SK-N-SH treated with all-trans-retinoic acid at 6 μM for 48 hours (cell line): ENCODE measurements around the gene ETV6.

Source experiments
- ATAC-seq: fragments of 200-7000 bp; cut with Tn5 transposase; 3 replicates; pipeline ENCODE4 v1.9.1; 2020; ENCODE audit warnings: mild to moderate bottlenecking, moderate library complexity
- ARNTL ChIP-seq: fragments of 450-650 bp; formaldehyde crosslinking; IDR thresholded peaks from 2 replicates; pipeline ENCODE4 v1.5.0; 2020; ENCODE audit warnings: low read depth, mild to moderate bottlenecking, moderate library complexity, borderline replicate concordance
- BACH2 ChIP-seq: fragments of 250-450 bp; sonication (Bioruptor Pico); IDR thresholded peaks from 2 replicates; pipeline ENCODE4 v1.9.0; 2021; ENCODE audit warnings: mild to moderate bottlenecking, borderline replicate concordance
- ESRRG ChIP-seq: fragments of 250-450 bp; sonication (Bioruptor Pico); IDR thresholded peaks from 2 replicates; pipeline ENCODE4 v1.6.1; 2021; ENCODE audit warnings: mild to moderate bottlenecking
- GLIS3 ChIP-seq: fragments of 250-450 bp; sonication (Bioruptor Pico); IDR thresholded peaks from 2 replicates; pipeline ENCODE4 v1.5.0; 2020; ENCODE audit warnings: mild to moderate bottlenecking, moderate library complexity
- ISL1 ChIP-seq: fragments of 250-450 bp; sonication (Bioruptor Pico); IDR thresholded peaks from 2 replicates; pipeline ENCODE4 v2.1.2; 2022; ENCODE audit warnings: mild to moderate bottlenecking, moderate library complexity
- RARB ChIP-seq: fragments of 250-450 bp; sonication (Bioruptor Pico); IDR thresholded peaks from 2 replicates; pipeline ENCODE4 v1.8.0; 2021; ENCODE audit warnings: mild to moderate bottlenecking, moderate library complexity
- SNAI2 ChIP-seq: fragments of 250-450 bp; sonication (Bioruptor Pico); IDR thresholded peaks from 2 replicates; pipeline ENCODE4 v1.5.0; 2020; ENCODE audit warnings: mild to moderate bottlenecking, moderate library complexity
- TOX ChIP-seq: fragments of 250-450 bp; sonication (Bioruptor Pico); IDR thresholded peaks from 2 replicates; pipeline ENCODE4 v1.8.0; 2021; ENCODE audit warnings: mild to moderate bottlenecking, moderate library complexity, borderline replicate concordance
- ZC3H10 ChIP-seq: fragments of 250-450 bp; sonication (Bioruptor Pico); IDR thresholded peaks from 2 replicates; pipeline ENCODE4 v1.5.1; 2021; ENCODE audit warnings: mild to moderate bottlenecking, moderate library complexity
- ZFP3 ChIP-seq: fragments of 250-450 bp; sonication (Bioruptor Pico); IDR thresholded peaks from 2 replicates; pipeline ENCODE4 v1.5.0; 2020; ENCODE audit warnings: mild to moderate bottlenecking, moderate library complexity
- ZNF565 ChIP-seq: fragments of 450-650 bp; formaldehyde crosslinking; conservative IDR thresholded peaks from 2 replicates; pipeline ENCODE4 v1.5.0; 2020; ENCODE audit warnings: low read depth, mild to moderate bottlenecking, moderate library complexity
- TF ChIP-seq, protein P1 (sequence below): fragments of 250-450 bp; sonication (Bioruptor Pico); IDR thresholded peaks from 2 replicates; pipeline ENCODE4 v1.5.0; 2020; ENCODE audit warnings: mild to moderate bottlenecking, moderate library complexity
- TF ChIP-seq, protein P2 (sequence below): fragments of 250-450 bp; sonication (Bioruptor Pico); IDR thresholded peaks from 2 replicates; pipeline ENCODE4 v1.5.1; 2020; ENCODE audit warnings: low read depth, mild to moderate bottlenecking, moderate library complexity
- TF ChIP-seq, protein P3 (sequence below): fragments of 250-450 bp; sonication (Bioruptor Pico); IDR thresholded peaks from 2 replicates; pipeline ENCODE4 v1.5.1; 2021; ENCODE audit warnings: mild to moderate bottlenecking, moderate library complexity
- TF ChIP-seq, protein P4 (sequence below): fragments of 250-450 bp; sonication (Bioruptor Pico); IDR thresholded peaks from 2 replicates; pipeline ENCODE4 v1.8.0; 2020; ENCODE audit warnings: mild to moderate bottlenecking, moderate library complexity, borderline replicate concordance
- TF ChIP-seq, protein P5 (sequence below): fragments of 250-450 bp; sonication (Bioruptor Pico); IDR thresholded peaks from 2 replicates; pipeline ENCODE4 v1.8.0; 2021; ENCODE audit warnings: low read depth, mild to moderate bottlenecking, moderate library complexity, borderline replicate concordance

The ETV6 gene

DNA sequence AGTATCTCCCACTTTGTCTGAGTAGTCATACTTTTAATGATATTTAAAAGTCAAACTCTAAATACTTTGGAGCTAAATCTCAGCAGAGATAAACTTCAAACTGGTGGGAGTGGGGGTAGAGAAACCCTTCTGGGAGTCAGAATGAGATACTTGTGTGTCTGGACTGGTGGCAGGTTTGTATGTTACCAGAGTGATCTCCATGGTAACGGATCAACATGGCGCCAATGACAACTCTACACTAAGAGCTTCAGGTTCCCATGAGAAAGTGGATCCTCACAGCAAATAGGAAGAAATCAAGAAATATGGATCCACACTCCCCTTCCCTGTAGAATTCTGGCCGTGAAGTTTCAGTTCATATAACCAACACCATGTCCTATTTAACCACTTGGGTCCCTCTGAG is 121.9 kb downstream of the ETV6 start:
- TF ChIP-seq, protein P1, sequence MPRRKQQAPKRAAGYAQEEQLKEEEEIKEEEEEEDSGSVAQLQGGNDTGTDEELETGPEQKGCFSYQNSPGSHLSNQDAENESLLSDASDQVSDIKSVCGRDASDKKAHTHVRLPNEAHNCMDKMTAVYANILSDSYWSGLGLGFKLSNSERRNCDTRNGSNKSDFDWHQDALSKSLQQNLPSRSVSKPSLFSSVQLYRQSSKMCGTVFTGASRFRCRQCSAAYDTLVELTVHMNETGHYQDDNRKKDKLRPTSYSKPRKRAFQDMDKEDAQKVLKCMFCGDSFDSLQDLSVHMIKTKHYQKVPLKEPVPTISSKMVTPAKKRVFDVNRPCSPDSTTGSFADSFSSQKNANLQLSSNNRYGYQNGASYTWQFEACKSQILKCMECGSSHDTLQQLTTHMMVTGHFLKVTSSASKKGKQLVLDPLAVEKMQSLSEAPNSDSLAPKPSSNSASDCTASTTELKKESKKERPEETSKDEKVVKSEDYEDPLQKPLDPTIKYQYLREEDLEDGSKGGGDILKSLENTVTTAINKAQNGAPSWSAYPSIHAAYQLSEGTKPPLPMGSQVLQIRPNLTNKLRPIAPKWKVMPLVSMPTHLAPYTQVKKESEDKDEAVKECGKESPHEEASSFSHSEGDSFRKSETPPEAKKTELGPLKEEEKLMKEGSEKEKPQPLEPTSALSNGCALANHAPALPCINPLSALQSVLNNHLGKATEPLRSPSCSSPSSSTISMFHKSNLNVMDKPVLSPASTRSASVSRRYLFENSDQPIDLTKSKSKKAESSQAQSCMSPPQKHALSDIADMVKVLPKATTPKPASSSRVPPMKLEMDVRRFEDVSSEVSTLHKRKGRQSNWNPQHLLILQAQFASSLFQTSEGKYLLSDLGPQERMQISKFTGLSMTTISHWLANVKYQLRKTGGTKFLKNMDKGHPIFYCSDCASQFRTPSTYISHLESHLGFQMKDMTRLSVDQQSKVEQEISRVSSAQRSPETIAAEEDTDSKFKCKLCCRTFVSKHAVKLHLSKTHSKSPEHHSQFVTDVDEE (CRISPR knock-in tag): no peak
- ATAC-seq: no peak

DNA sequence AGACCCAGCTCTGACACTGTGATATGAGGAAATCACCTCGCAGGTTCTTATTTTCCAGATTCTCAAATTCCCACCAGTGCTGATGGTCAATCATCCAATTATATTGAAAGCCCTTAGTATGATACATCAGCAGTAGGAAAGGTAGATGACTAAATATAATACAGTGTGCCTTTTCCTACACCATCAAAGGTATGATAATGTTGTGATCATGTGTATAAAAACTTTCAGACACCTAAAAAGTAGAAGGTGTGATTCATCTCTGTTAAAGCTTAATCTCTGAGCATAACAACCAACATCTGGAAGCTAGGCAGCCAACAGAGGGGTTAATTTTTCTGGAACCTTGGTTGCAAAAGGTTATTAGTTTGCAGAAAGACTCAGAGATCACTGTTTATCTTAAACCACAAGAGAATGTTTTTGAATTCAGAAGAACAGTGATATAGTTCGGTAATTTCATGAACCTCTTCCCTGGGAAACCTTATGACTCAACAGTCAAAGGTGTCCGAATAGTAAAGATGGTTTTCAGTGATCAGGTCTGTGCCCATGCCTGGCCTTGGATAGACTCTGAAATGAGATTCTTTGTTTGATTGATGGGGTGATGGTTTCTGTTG is 122.5 kb downstream of the ETV6 start:
- no peak for TF ChIP-seq ZC3H10 (CRISPR knock-in tag)
- no peak for TF ChIP-seq BACH2 (CRISPR knock-in tag)
- TF ChIP-seq ISL1 (CRISPR knock-in tag): no peak
- TF ChIP-seq, protein P2, sequence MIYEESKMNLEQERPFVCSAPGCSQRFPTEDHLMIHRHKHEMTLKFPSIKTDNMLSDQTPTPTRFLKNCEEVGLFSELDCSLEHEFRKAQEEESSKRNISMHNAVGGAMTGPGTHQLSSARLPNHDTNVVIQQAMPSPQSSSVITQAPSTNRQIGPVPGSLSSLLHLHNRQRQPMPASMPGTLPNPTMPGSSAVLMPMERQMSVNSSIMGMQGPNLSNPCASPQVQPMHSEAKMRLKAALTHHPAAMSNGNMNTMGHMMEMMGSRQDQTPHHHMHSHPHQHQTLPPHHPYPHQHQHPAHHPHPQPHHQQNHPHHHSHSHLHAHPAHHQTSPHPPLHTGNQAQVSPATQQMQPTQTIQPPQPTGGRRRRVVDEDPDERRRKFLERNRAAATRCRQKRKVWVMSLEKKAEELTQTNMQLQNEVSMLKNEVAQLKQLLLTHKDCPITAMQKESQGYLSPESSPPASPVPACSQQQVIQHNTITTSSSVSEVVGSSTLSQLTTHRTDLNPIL (CRISPR knock-in tag): no peak
- TF ChIP-seq GLIS3 (CRISPR knock-in tag): no peak
- TF ChIP-seq ESRRG (CRISPR knock-in tag): no peak
- TF ChIP-seq, protein P3, sequence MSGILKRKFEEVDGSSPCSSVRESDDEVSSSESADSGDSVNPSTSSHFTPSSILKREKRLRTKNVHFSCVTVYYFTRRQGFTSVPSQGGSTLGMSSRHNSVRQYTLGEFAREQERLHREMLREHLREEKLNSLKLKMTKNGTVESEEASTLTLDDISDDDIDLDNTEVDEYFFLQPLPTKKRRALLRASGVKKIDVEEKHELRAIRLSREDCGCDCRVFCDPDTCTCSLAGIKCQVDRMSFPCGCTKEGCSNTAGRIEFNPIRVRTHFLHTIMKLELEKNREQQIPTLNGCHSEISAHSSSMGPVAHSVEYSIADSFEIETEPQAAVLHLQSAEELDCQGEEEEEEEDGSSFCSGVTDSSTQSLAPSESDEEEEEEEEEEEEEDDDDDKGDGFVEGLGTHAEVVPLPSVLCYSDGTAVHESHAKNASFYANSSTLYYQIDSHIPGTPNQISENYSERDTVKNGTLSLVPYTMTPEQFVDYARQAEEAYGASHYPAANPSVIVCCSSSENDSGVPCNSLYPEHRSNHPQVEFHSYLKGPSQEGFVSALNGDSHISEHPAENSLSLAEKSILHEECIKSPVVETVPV (CRISPR knock-in tag): no peak
- no peak for TF ChIP-seq ZNF565 (CRISPR knock-in tag)
- TF ChIP-seq ZFP3 (CRISPR knock-in tag): no peak
- no peak for TF ChIP-seq SNAI2
- TF ChIP-seq, protein P4, sequence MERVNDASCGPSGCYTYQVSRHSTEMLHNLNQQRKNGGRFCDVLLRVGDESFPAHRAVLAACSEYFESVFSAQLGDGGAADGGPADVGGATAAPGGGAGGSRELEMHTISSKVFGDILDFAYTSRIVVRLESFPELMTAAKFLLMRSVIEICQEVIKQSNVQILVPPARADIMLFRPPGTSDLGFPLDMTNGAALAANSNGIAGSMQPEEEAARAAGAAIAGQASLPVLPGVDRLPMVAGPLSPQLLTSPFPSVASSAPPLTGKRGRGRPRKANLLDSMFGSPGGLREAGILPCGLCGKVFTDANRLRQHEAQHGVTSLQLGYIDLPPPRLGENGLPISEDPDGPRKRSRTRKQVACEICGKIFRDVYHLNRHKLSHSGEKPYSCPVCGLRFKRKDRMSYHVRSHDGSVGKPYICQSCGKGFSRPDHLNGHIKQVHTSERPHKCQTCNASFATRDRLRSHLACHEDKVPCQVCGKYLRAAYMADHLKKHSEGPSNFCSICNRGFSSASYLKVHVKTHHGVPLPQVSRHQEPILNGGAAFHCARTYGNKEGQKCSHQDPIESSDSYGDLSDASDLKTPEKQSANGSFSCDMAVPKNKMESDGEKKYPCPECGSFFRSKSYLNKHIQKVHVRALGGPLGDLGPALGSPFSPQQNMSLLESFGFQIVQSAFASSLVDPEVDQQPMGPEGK (CRISPR knock-in tag): no peak
- TF ChIP-seq, protein P5, sequence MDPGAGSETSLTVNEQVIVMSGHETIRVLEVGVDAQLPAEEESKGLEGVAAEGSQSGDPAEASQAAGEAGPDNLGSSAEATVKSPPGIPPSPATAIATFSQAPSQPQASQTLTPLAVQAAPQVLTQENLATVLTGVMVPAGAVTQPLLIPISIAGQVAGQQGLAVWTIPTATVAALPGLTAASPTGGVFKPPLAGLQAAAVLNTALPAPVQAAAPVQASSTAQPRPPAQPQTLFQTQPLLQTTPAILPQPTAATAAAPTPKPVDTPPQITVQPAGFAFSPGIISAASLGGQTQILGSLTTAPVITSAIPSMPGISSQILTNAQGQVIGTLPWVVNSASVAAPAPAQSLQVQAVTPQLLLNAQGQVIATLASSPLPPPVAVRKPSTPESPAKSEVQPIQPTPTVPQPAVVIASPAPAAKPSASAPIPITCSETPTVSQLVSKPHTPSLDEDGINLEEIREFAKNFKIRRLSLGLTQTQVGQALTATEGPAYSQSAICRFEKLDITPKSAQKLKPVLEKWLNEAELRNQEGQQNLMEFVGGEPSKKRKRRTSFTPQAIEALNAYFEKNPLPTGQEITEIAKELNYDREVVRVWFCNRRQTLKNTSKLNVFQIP (CRISPR knock-in tag): no peak
- TF ChIP-seq ARNTL (CRISPR knock-in tag): no peak
- no peak for TF ChIP-seq RARB
- TF ChIP-seq TOX (CRISPR knock-in tag): no peak
- TF ChIP-seq, protein P1 (CRISPR knock-in tag): no peak
- ATAC-seq: no peak
